GM23338 (cell line): ENCODE data around the gene TRMT44. TPM values are rescaled to one million over a fixed set of nuclear protein-coding genes. Genes with fewer than 3 reads are reported as not detected.

Experiments
- ATAC-seq: fragments of 200-7000 bp; cut with Tn5 transposase; 3 replicates; pipeline ENCODE4 v1.9.1; 2020
- DNase-seq: peaks from one replicate; pipeline ENCODE4 v3.0.0-alpha.2; 2015; ENCODE audit warnings: low spot score
- H2AFZ ChIP-seq: fragments of 200-600 bp; sonication (generic); 2 replicates; pipeline ENCODE4 v1.8.0; 2016; ENCODE audit warnings: antibody characterized with exemption, mild to moderate bottlenecking, moderate library complexity
- H3F3A ChIP-seq: fragments of 200-600 bp; sonication (generic); replicated peaks from 2 replicates; pipeline ENCODE4 v1.8.0; 2017; ENCODE audit warnings: antibody characterized with exemption, mixed run types, low read depth
- H3K27ac ChIP-seq: fragments of 200-600 bp; sonication (generic); 2 replicates; pipeline ENCODE4 v1.6.1; 2016; ENCODE audit warnings: low read depth
- H3K27me3 ChIP-seq: fragments of 200-600 bp; sonication (generic); 2 replicates; pipeline ENCODE4 v1.8.0; 2016; ENCODE audit warnings: mild to moderate bottlenecking, mixed run types, moderate library complexity; ENCODE audit not compliant: insufficient read depth
- H3K36me3 ChIP-seq: fragments of 200-600 bp; sonication (generic); 2 replicates; pipeline ENCODE4 v1.8.0; 2016; ENCODE audit warnings: mild to moderate bottlenecking; ENCODE audit not compliant: insufficient read depth
- H3K4me1 ChIP-seq: fragments of 200-600 bp; sonication (generic); 2 replicates; pipeline ENCODE4 v1.8.0; 2016; ENCODE audit warnings: mild to moderate bottlenecking, moderate library complexity; ENCODE audit not compliant: insufficient read depth
- H3K4me2 ChIP-seq: fragments of 200-600 bp; sonication (generic); 2 replicates; pipeline ENCODE4 v1.7.1; 2017; ENCODE audit warnings: mixed run types
- H3K4me3 ChIP-seq: fragments of 200-600 bp; sonication (generic); 2 replicates; pipeline ENCODE4 v1.6.1; 2016; ENCODE audit warnings: mixed run types
- H3K79me2 ChIP-seq: fragments of 200-600 bp; sonication (generic); replicated peaks from 2 replicates; pipeline ENCODE4 v1.8.0; 2017; ENCODE audit warnings: mild to moderate bottlenecking; ENCODE audit not compliant: insufficient read depth
- H3K9me2 ChIP-seq: fragments of 200-600 bp; sonication (generic); 2 replicates; pipeline ENCODE4 v1.8.0; 2017; ENCODE audit not compliant: insufficient read depth
- H4K20me1 ChIP-seq: fragments of 200-600 bp; sonication (generic); replicated peaks from 2 replicates; pipeline ENCODE4 v1.8.0; 2017; ENCODE audit warnings: mild to moderate bottlenecking; ENCODE audit not compliant: insufficient read depth
- H3K27ac Mint-ChIP-seq: 2 replicates; pipeline ENCODE4 v1.8.0; 2020; ENCODE audit warnings: inconsistent platforms, mild to moderate bottlenecking, moderate library complexity, mixed read lengths
- H3K27me3 Mint-ChIP-seq: 3 replicates; pipeline ENCODE4 v1.8.0; 2022; ENCODE audit warnings: low read depth, mild to moderate bottlenecking, moderate library complexity, mixed read lengths, inconsistent platforms; ENCODE audit not compliant: insufficient read depth, poor library complexity
- H3K36me3 Mint-ChIP-seq: 3 replicates; pipeline ENCODE4 v1.8.0; 2021; ENCODE audit warnings: low read depth, mild to moderate bottlenecking, inconsistent platforms, moderate library complexity, mixed read lengths
- H3K4me1 Mint-ChIP-seq: 3 replicates; pipeline ENCODE4 v1.8.0; 2020; ENCODE audit warnings: mild to moderate bottlenecking, inconsistent platforms, mixed read lengths
- H3K4me3 Mint-ChIP-seq: 3 replicates; pipeline ENCODE4 v1.8.0; 2021; ENCODE audit warnings: moderate library complexity, mild to moderate bottlenecking, inconsistent platforms, mixed read lengths
- H3K9me3 Mint-ChIP-seq: 3 replicates; pipeline ENCODE4 v1.8.0; 2020; ENCODE audit warnings: moderate library complexity, mild to moderate bottlenecking, inconsistent platforms, mixed read lengths
- CREB1 ChIP-seq: fragments of 250-450 bp; sonication (Bioruptor Pico); IDR thresholded peaks from 2 replicates; pipeline ENCODE4 v1.5.0; 2020; ENCODE audit warnings: low read depth, mild to moderate bottlenecking, moderate library complexity
- EZH2 ChIP-seq: fragments of 200-600 bp; sonication (generic); IDR thresholded peaks from one replicate; pipeline ENCODE4 v1.8.0; 2017; ENCODE audit warnings: antibody characterized with exemption, mild to moderate bottlenecking, low read depth; ENCODE audit not compliant: unreplicated experiment
- EZH2phosphoT487 ChIP-seq: fragments of 200-600 bp; sonication (generic); IDR thresholded peaks from one replicate; pipeline ENCODE4 v1.8.1; 2018; ENCODE audit warnings: antibody characterized with exemption; ENCODE audit not compliant: unreplicated experiment
- JUNB ChIP-seq: IDR thresholded peaks from one replicate; pipeline ENCODE4 v1.6.1; 2016; ENCODE audit warnings: antibody characterized with exemption; ENCODE audit not compliant: unreplicated experiment
- NANOG ChIP-seq: IDR thresholded peaks from 2 replicates; pipeline ENCODE4 v1.6.1; 2016; ENCODE audit warnings: antibody characterized with exemption, borderline replicate concordance
- POLR2AphosphoS5 ChIP-seq: IDR thresholded peaks from 2 replicates; pipeline ENCODE4 v1.6.1; 2016; ENCODE audit warnings: antibody characterized with exemption, low read depth
- STAT1 ChIP-seq: IDR thresholded peaks from one replicate; pipeline ENCODE4 v1.6.1; 2016; ENCODE audit warnings: antibody characterized with exemption; ENCODE audit not compliant: unreplicated experiment
- ZNF331 ChIP-seq: fragments of 250-450 bp; sonication (Bioruptor Pico); IDR thresholded peaks from 2 replicates; pipeline ENCODE4 v1.5.0; 2020; ENCODE audit warnings: low read depth, mild to moderate bottlenecking, moderate library complexity
- polyA plus RNA-seq: library from polyadenylated mRNA; unstranded; fragments of >200 nt; fragmentation: Nextera tagmentation; extraction: Ambion mirVana; gene quantifications from 2 replicates; pipeline ENCODE4 v1.2.1, GENCODE V29; 2016
- total RNA-seq: library from RNA; depleted of rRNA; stranded (reverse); fragments of >200 nt; shearing (Covaris generic); gene quantifications from 2 replicates; pipeline ENCODE4 v1.2.3, GENCODE V29; 2014
- TF ChIP-seq, protein P1 (sequence below): IDR thresholded peaks from one replicate; pipeline ENCODE4 v1.6.1; 2018; ENCODE audit warnings: antibody characterized with exemption; ENCODE audit not compliant: unreplicated experiment
- TF ChIP-seq, protein P2 (sequence below): fragments of 250-450 bp; sonication (Bioruptor Pico); IDR thresholded peaks from 2 replicates; pipeline ENCODE4 v1.5.0; 2020; ENCODE audit warnings: mild to moderate bottlenecking, moderate library complexity

Gene TRMT44
- total and polyA plus RNA-seq, 2 experiments from 2014 or later = 10.3 to 49.8 TPM

DNA sequence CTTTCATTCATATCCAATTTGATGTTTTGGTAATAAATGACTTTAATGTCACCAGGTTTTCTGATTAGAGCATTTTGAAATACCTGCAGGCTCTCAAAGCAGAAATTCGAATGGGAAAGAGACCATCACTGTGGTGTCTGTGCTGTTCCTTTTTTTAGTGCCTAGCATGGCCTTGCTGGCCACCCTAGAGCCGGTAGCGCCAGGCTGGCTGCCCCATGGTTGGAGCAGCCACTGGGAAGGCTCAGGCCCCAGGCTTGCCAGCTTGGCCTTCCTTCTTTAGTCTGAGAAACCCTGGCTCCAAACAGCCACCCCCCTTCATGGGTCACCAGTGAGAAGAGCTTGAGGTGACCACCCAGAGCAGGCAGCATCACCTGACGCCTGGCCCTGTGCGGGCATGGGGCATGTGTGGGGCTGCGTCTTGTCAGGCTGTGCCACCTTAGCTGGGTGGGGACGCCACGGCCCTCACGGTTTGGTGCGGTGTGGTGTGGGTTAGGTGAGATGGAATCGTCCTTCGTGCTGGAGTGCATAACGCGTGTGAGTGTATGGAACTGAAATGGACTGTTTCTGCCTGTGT lies 30.0 kb downstream of the TRMT44 start:
- Histone ChIP-seq H3K79me2 (no peaks in the 10 kb centered on the region), H3K27me3 (no peaks in the 10 kb centered on the region), H3K4me2 (no peak overlapping the region), H3K27ac (no peak overlapping the region; the same call in 1 of the 2 replicates), H3K4me1 (no peaks in the 10 kb centered on the region), H3K4me3 (no peak overlapping the region), H3F3A (no peaks in the 10 kb centered on the region; the same call in 1 of the 2 replicates), H4K20me1 (no peaks in the 10 kb centered on the region; the same call in 1 of the 2 replicates), H3K36me3 (no peaks in the 10 kb centered on the region; the same call in 1 of the 2 replicates), H2AFZ (no peak overlapping the region), H3K9me2 (no peaks in the 10 kb centered on the region)
- H3K36me3 Mint-ChIP-seq = peaks cover 32% of the 10 kb centered on the region
- no peak for ATAC-seq
- DNase-seq = no peak
- H3K27ac Mint-ChIP-seq = peak overlapping the region; percentile 33; the same call in 1 of the 2 replicates
- no peaks in the 10 kb centered on the region for H3K9me3 Mint-ChIP-seq
- TF ChIP-seq CREB1 (CRISPR knock-in tag) (no peak), EZH2 (no peak), ZNF331 (CRISPR knock-in tag) (no peak), POLR2AphosphoS5 (no peak), EZH2phosphoT487 (no peak), NANOG (no peak), JUNB (no peak), STAT1 (no peak)
- TF ChIP-seq, protein P1, sequence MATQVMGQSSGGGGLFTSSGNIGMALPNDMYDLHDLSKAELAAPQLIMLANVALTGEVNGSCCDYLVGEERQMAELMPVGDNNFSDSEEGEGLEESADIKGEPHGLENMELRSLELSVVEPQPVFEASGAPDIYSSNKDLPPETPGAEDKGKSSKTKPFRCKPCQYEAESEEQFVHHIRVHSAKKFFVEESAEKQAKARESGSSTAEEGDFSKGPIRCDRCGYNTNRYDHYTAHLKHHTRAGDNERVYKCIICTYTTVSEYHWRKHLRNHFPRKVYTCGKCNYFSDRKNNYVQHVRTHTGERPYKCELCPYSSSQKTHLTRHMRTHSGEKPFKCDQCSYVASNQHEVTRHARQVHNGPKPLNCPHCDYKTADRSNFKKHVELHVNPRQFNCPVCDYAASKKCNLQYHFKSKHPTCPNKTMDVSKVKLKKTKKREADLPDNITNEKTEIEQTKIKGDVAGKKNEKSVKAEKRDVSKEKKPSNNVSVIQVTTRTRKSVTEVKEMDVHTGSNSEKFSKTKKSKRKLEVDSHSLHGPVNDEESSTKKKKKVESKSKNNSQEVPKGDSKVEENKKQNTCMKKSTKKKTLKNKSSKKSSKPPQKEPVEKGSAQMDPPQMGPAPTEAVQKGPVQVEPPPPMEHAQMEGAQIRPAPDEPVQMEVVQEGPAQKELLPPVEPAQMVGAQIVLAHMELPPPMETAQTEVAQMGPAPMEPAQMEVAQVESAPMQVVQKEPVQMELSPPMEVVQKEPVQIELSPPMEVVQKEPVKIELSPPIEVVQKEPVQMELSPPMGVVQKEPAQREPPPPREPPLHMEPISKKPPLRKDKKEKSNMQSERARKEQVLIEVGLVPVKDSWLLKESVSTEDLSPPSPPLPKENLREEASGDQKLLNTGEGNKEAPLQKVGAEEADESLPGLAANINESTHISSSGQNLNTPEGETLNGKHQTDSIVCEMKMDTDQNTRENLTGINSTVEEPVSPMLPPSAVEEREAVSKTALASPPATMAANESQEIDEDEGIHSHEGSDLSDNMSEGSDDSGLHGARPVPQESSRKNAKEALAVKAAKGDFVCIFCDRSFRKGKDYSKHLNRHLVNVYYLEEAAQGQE = no peak
- TF ChIP-seq, protein P2, sequence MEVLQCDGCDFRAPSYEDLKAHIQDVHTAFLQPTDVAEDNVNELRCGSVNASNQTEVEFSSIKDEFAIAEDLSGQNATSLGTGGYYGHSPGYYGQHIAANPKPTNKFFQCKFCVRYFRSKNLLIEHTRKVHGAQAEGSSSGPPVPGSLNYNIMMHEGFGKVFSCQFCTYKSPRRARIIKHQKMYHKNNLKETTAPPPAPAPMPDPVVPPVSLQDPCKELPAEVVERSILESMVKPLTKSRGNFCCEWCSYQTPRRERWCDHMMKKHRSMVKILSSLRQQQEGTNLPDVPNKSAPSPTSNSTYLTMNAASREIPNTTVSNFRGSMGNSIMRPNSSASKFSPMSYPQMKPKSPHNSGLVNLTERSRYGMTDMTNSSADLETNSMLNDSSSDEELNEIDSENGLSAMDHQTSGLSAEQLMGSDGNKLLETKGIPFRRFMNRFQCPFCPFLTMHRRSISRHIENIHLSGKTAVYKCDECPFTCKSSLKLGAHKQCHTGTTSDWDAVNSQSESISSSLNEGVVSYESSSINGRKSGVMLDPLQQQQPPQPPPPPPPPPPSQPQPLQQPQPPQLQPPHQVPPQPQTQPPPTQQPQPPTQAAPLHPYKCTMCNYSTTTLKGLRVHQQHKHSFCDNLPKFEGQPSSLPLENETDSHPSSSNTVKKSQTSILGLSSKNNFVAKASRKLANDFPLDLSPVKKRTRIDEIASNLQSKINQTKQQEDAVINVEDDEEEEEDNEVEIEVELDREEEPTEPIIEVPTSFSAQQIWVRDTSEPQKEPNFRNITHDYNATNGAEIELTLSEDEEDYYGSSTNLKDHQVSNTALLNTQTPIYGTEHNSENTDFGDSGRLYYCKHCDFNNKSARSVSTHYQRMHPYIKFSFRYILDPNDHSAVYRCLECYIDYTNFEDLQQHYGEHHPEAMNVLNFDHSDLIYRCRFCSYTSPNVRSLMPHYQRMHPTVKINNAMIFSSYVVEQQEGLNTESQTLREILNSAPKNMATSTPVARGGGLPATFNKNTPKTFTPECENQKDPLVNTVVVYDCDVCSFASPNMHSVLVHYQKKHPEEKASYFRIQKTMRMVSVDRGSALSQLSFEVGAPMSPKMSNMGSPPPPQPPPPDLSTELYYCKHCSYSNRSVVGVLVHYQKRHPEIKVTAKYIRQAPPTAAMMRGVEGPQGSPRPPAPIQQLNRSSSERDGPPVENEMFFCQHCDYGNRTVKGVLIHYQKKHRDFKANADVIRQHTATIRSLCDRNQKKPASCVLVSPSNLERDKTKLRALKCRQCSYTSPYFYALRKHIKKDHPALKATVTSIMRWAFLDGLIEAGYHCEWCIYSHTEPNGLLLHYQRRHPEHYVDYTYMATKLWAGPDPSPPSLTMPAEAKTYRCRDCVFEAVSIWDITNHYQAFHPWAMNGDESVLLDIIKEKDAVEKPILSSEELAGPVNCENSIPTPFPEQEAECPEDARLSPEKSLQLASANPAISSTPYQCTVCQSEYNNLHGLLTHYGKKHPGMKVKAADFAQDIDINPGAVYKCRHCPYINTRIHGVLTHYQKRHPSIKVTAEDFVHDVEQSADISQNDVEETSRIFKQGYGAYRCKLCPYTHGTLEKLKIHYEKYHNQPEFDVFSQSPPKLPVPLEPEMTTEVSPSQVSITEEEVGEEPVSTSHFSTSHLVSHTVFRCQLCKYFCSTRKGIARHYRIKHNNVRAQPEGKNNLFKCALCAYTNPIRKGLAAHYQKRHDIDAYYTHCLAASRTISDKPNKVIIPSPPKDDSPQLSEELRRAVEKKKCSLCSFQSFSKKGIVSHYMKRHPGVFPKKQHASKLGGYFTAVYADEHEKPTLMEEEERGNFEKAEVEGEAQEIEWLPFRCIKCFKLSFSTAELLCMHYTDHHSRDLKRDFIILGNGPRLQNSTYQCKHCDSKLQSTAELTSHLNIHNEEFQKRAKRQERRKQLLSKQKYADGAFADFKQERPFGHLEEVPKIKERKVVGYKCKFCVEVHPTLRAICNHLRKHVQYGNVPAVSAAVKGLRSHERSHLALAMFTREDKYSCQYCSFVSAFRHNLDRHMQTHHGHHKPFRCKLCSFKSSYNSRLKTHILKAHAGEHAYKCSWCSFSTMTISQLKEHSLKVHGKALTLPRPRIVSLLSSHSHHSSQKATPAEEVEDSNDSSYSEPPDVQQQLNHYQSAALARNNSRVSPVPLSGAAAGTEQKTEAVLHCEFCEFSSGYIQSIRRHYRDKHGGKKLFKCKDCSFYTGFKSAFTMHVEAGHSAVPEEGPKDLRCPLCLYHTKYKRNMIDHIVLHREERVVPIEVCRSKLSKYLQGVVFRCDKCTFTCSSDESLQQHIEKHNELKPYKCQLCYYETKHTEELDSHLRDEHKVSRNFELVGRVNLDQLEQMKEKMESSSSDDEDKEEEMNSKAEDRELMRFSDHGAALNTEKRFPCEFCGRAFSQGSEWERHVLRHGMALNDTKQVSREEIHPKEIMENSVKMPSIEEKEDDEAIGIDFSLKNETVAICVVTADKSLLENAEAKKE (CRISPR knock-in tag) = no peak
- H3K4me1 Mint-ChIP-seq = peaks cover 9% of the 10 kb centered on the region
- peaks cover 8% of the 10 kb centered on the region for H3K27me3 Mint-ChIP-seq
- no peak overlapping the region for H3K4me3 Mint-ChIP-seq
